GM19193 (cell line): ENCODE results near the gene LIMD2.

ENCODE experiments used
- POLR2A ChIP-seq: IDR thresholded peaks from 4 replicates; pipeline ENCODE4 v1.6.1; 2011; ENCODE audit not compliant: insufficient read depth, insufficient read length; ENCODE audit errors: extremely low read depth

Gene LIMD2

DNA sequence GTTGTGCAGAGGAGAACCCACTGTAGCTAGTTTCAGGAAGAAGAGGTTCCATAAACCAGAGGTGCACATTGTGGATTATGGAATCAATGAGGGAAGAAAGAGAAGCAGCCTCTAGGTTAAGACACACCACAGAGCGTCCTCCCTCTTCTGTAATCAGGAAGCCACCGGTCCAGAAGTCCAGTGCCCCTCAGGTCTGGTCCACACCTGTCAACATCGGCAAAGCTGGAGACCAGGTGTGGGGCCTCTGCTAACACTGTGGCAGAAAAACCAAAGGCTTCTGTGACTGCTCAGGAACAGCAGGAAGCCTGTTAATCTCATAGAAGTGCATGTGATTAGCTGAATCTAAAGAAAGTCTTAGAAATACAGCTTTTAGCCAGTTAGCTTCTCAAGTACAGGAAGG is 23.3 kb downstream of the LIMD2 start:
- no peak for TF ChIP-seq POLR2A

DNA sequence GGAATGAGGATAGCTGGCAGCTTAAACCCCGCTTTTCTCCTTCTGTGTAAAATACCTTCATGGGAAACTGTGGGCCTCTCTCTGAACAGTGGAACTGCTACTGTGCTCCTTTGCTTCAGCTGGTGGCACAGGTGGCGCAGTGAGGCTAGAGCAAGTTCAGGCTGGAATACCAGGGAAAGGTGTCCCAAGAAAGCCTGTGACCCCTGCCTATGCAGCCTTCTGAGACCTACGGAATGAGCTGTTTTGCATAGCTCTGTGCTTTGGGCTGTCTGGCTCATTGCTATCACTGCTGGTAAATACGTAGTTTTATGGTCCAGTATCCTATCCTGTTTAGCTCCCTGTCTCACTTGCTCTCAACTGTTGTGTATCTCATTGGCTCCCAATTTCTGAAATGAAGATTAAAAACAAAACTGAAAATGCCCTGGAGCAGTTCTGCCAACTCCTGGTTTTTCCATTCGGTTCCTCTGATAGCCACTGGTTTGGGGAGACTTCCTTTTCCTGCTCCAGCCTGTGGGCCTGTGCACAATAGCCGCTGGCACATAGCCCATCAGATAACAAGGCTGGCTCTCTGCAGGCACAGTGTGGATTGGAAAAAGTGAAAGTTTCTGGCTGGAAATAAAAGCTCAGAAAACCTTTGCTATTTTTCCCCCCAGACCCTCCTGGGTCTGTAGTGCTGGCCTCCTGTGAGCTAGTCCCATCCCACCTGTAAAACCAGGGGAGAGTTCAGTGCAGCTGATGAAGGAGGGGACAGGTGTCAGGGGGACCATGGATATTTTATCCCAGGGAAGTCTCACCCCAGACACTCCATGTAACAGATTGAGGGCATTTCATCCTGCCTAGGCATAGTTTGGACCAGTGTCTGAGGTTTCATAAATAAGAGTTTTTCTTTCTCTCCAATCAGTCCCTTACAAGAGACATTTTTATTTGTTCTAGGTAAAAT is 24.0 kb downstream of the LIMD2 start:
- TF ChIP-seq POLR2A = no peak

DNA sequence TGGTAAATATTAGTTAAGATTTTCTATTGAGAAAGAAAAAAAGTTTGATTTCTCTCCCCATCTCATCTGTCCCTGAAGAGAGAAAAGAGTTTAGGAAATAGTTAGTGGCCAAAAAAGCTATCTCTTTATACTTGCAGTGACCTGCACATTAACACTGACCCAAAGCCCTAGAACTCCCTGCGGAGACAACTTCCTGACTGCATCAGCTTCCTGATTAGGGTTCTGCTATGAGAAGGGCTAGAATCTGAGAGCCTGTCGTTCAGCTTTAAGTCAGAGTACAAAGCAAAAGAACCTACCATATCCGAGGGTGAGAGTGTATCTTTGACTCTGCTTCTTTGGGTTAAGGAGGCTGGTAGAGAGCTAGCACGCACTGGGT is 24.7 kb downstream of the LIMD2 start:
- no peak for TF ChIP-seq POLR2A

DNA sequence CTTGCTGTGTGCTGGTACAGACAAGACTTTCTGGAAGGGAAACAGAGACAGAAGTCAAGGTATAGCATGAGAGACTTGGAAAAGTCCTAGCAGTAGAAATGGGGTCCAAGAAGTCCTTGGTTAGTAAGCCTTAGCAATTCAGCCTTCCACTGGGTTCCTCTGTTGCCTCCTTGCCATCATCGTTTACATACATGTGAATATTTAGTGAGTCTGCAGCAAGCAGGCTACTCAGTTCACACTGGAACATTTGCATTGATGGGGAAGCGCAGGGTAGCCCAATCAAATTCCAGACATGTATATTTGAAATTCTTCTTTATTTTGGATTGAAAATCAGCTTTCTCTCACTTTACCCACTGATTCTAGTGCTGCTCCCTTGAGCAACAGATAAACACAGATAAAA is 27.1 kb downstream of the LIMD2 start:
- TF ChIP-seq POLR2A = no peak

DNA sequence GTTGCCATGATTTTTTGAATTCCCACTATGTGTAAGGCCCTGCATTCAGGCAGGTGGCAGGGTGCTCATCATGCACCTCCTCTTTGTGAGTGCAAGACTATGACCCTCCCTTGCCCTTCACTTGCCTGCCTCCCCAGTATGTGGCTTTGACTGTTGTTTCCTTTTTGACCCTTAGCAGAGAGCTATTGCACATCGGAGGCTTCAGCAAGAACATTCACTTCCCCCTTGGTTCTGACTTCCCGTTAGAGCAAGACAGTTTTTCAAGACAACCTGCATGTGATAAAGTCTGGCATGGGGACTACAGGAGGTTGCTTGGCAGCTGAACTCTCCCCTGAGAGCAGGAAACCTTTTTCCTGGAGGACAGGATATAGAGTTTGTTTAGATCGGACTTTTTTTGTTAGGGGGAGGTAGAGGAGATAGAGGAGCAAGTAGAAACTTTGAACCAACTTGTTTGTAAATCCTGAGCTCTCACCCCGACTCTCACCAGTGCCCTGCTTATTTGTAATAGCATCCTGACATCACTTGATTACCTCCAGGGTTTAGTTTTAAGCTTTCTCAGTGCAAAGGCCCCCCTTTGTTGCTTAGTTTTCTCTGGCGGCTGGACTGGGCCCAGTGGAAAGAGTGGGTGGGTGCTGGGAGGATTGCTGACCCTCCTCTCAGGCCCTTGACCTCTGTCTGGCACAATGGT is 34.3 kb downstream of the LIMD2 start:
- TF ChIP-seq POLR2A = no peak

DNA sequence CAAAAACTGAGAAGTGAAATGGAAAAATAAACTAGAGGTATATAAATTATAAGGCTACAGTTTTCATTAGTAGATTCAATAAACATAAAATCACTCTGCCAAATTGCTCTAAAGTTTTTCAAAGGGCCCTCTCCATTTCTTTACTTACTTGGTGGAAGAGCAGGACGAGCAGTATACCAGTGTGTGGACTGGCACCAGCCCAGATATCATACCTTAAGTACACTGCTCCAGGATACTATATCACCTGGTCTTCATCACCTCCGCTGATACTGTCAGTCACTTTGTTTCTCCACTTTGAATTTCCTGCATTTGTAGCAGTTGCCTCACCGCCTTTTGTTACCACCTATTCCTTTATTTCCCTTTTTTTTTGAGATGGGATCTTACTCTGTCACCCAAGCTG is 40.1 kb downstream of the LIMD2 start:
- TF ChIP-seq POLR2A = no peak

DNA sequence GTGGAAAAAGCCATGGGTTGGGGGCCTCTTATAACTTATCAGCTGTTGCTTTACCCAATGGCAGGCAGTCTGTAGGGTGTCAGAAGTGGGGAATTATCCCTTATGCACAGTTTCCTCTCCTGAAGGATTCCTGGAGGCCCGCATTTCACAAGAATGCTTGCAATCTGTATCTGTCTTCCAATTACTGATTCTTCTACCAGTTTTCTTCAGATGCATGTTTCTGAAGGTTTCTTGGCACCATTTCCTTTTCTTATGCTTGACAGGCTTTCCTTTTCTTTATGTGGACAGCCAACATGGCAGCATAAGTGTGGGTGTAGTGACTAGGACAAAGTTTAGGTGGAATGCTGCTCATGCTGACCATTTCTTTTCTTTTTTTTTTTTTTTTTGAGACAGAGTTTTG is 41.6 kb downstream of the LIMD2 start:
- TF ChIP-seq POLR2A = no peak

DNA sequence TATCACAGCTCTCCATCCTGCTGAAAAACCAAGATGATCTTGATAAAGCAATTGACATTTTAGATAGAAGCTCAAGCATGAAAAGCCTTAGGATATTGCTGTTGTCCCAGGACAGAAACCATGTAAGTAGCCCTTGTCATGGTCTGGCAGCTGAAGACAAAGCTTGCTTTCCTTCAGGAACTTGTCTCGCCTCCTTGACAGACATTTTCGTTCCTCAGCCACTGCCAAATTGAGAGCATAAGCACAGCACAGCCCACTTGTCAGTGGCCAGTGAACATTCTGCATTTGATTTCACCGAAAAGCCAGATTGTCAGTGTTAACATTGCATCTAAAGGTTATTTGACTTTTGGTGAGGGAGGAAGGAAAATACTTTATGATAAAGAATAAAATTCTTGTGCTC is 42.1 kb downstream of the LIMD2 start:
- TF ChIP-seq POLR2A = no peak

DNA sequence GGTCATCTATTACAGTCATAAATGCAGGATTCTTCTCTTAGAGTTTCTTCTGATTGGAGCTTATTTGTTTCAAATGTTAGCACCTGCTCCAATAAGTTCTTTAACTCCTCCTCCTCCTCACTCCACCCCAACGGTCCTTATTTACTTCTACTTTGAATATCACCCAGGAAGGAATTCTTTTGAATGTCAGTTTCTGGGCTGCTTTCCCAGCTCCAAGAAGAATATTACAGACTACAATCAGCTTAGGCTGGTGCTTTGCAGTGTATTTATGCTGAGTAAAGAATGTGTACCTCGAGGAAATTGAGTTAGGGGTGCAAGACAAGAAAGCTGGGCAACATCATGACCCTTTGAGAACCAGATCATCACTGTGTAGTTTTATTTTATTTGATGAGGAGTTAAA is 46.9 kb downstream of the LIMD2 start:
- no peak for TF ChIP-seq POLR2A

DNA sequence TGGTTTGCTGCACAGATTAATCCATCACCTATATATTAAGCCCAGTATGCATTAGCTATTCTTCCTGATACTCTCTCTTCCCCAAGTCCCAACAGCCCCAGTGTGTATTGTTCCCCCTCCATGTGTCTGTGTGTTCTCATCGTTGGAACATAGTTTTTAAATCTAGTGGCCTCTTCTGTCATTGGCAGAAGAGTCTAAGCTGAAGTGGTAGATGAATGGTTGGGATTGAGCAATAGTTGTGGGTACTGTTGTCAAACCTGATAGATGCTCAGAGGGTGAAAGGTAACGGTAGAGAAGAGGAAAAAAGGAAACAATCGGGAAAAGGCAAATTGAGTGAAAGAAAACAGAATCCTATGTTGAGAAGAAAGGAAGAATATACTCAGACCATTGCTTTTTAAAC is 47.8 kb downstream of the LIMD2 start:
- TF ChIP-seq POLR2A = no peak

DNA sequence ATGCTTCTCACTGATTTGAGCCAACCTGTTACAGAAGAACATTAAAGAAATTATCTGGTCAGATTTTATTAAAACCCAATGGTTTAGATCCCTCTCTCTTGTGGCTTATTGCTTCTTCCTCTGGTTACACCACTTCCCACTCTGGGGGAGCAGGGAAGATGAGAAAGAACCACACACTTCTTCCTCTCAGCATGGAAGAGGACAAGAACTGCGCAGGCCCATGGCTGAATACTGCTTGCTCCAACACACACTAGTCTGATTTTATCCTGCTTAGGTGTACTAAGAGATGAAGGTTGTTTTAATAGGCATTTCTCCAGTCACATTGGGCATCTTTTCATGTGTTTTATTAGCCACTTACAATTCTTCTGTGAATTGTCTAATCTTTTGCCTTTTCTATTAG is 50.1 kb downstream of the LIMD2 start:
- TF ChIP-seq POLR2A = no peak

DNA sequence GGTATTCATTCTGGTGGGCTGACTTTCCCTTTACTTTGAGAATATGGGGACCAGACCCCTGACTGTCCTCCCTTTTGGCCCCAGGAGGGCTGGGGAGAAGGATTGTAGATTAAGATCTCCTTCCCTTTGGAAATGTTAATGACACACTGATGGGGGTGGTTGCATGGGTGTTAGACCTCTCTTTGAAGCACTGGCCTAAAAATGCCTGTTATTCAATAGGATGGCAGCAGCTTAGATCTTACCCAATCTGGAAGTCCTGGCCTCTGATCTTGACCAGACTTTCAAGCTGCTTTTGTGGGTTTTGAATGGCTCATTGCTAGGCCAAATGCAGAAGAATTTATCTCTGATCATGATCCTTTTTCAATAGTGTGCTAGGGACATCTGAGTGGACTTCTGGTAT is 52.0 kb downstream of the LIMD2 start:
- TF ChIP-seq POLR2A = no peak

DNA sequence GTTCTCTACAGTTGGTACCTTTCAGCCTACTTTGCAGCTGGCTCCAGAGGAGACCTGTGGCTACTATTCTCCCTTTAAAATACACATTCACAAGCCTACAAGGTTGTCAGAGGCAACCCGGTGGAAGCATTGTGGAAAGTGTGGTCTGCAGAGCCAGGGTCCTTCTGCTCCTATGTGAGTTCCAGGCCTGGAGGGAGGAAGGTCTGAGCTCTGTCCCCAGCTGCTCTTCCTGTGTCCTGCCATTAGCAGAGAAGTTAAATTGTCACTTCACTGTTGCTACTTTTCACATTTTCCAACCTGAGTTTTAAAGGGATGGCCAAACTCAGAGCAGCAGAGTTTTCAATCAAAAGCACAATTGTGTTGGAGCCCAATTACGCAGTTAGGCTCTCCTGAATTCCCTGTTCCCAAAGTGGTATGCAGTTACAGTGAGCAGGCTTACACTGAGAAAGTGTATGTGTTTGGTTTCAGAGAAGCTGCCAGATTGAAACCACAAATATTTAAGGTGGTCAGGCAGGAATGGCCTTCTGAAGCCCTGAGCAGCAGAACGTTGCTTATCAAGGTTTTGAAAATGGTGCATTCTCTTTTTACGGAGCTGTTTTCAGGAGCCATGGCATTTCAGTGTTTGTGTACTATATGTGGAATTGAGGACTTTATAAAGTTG is 52.7 kb downstream of the LIMD2 start:
- no peak for TF ChIP-seq POLR2A

DNA sequence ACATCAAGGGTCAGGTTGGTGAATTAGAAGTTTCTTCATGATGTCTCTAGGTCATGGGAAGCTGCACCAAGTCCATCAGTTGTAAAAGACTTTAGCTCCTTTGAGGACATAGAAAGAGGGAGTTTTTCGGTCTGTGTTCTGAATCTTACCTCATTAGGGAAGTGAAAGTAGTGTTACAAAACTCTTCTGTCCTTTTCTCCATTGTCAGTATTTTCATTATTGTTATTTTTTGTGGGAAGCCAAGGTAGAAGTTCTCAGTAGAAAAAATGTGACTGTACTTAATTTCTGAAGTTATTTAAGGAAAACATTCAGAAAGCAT is 53.5 kb downstream of the LIMD2 start:
- TF ChIP-seq POLR2A = no peak
